HT1080 (cell line): ENCODE data around the gene PSMD6. TPM values are rescaled to one million over a fixed set of nuclear protein-coding genes. Genes with fewer than 3 reads are reported as not detected.

Experiments
- small RNA-seq: library from RNA; depleted of rRNA; stranded (forward); fragments of <200 nt; gene quantifications from one replicate; pipeline ENCODE3, GENCODE V24; 2014
- total RNA-seq: library from RNA; depleted of rRNA; stranded (reverse); fragments of >200 nt; shearing (Covaris generic); gene quantifications from 2 replicates; pipeline ENCODE4 v1.2.3, GENCODE V29; 2014; rRNA removed

Gene PSMD6
- total RNA-seq, 1 experiment from 2014 or later, result 200 TPM

Small RNA genes lying within 50 kb of the gene (small RNA-seq; reads per million reads assigned to genes)
- gene RF00012, result 0.98 reads per million, percentile 73 among the genes with 10 or more reads in this experiment

Other genes with a start within 250 kb of the PSMD6 start
- gene C3orf49, start 204.2 kb downstream of the PSMD6 start, total RNA-seq, result 0.16 TPM in 1 of 2 replicates, not detected in the other
- 68.3 and 96.4 TPM in 2 replicates for gene THOC7, start 159.7 kb downstream of the PSMD6 start, total RNA-seq
- gene ATXN7, start 159.6 kb downstream of the PSMD6 start, total RNA-seq, result 7.0 and 7.6 TPM in 2 replicates
- gene SCAANT1, start 111.1 kb downstream of the PSMD6 start, total RNA-seq, result not detected in 2 replicates
- 7.6 and 9.5 TPM in 2 replicates for gene PRICKLE2, start 202.0 kb upstream of the PSMD6 start, total RNA-seq